Esophagus muscularis mucosa (tissue), 4 donors: Measurements from ENCODE around the gene ACTL8. TPM values are rescaled to one million over a fixed set of nuclear protein-coding genes. Genes with fewer than 3 reads are reported as not detected.

Experiments used
- DNase-seq: peaks from one replicate; pipeline ENCODE4 v3.0.0-alpha.2; 2017; ENCODE audit errors: extremely low spot score
- H3K27ac ChIP-seq, 4 donors: fragments of 200-600 bp; sonication (generic); replicated peaks in 1 of 4; 1 replicate in 3 of 4; 2 replicates in 1 of 4; pipeline ENCODE4 v1.5.1; 2016 to 2019; ENCODE audit warnings: mild to moderate bottlenecking in 1 of 4
- H3K27me3 ChIP-seq, 4 donors: fragments of 200-600 bp; sonication (generic); one replicate each; pipeline versions ENCODE4 v1.5.1 to v1.6.0; 2016 to 2019
- H3K36me3 ChIP-seq, 4 donors: fragments of 200-600 bp; sonication (generic); one replicate each; pipeline ENCODE4 v1.5.1; 2016 to 2019
- H3K4me1 ChIP-seq, 4 donors: fragments of 200-600 bp; sonication (generic); one replicate each; pipeline ENCODE4 v1.5.1; 2016 to 2019
- H3K4me3 ChIP-seq, 4 donors: fragments of 200-600 bp; sonication (generic); 1 replicate in 2 of 4; 2 replicates in 2 of 4; pipeline ENCODE4 v1.5.1; 2016 to 2019; ENCODE audit warnings: mild to moderate bottlenecking in 4 of 4, moderate library complexity in 1 of 4
- H3K9me3 ChIP-seq, 4 donors: fragments of 200-600 bp; sonication (generic); 1 replicate in 3 of 4; 2 replicates in 1 of 4; pipeline ENCODE4 v1.5.1; 2016 to 2019
- CTCF ChIP-seq, 3 experiments: fragments of 200-600 bp in 2 of 3; fragments of 450-650 bp in 1 of 3; sonication (generic) in 2 of 3; IDR thresholded peaks; one replicate each; pipeline ENCODE4 v1.5.1; 2017 to 2019; ENCODE audit warnings: antibody characterized with exemption in 3 of 3, mild to moderate bottlenecking in 2 of 3, moderate library complexity in 1 of 3
- EP300 ChIP-seq: sonication (generic); formaldehyde crosslinking; IDR thresholded peaks from one replicate; pipeline ENCODE4 v1.6.1; 2017; ENCODE audit warnings: antibody characterized with exemption
- POLR2A ChIP-seq: fragments of 450-650 bp; IDR thresholded peaks from one replicate; pipeline ENCODE4 v1.6.1; 2017; ENCODE audit warnings: antibody characterized with exemption, moderate library complexity, mild to moderate bottlenecking, low read depth
- POLR2AphosphoS5 ChIP-seq, 2 donors: sonication (generic); formaldehyde crosslinking; IDR thresholded peaks; one replicate each; pipeline ENCODE4 v1.6.1; 2017; ENCODE audit warnings: antibody characterized with exemption in 2 of 2
- WGBS: methylation state at CpG from one replicate; pipeline ENCODE4 v1.1.5; 2018; 5-methylcytosine and 5-hydroxymethylcytosine counted together
- intact Hi-C: fragments of 100-400 bp; cut with DNase I; formaldehyde crosslinking; loops from one replicate; pipeline ENCODE4 v1.15.1; 2023
- total RNA-seq, 4 donors: library from RNA; depleted of rRNA; stranded (reverse); fragments of >200 nt; gene quantifications; one replicate each; pipeline versions ENCODE4 v1.1.0 to v1.2.1, GENCODE V29; 2016

ACTL8 gene
- total RNA-seq, 4 donors from 2014 or later: not detected

GRCh38 chr1:17741052-17741451 is 14.1 kb upstream of the ACTL8 start:
- Histone ChIP-seq H3K9me3 (no peaks in the 10 kb centered on the region), H3K4me3 (no peak overlapping the region), H3K27me3 (peaks cover 0 to 57% (median 8%) of the 10 kb centered on the region in 4 donors), H3K27ac (no peak overlapping the region), H3K4me1 (peaks cover 0 to 8% (median 5%) of the 10 kb centered on the region in 4 donors), H3K36me3 (no peaks in the 10 kb centered on the region)
- WGBS: 81% methylated on average over 5 of the region's 5 CpGs
- intact Hi-C loops: no loop called here
- DNase-seq: no peak
- no peak for TF ChIP-seq CTCF (IDR thresholded peaks at IDR 0.05)
- TF ChIP-seq POLR2AphosphoS5 (IDR thresholded peaks at IDR 0.05): no peak

- no peak for DNase-seq
- peaks cover 0 to 4% (median 2%) of the 10 kb centered on the region in 4 donors for H3K9me3 ChIP-seq
- 21% methylated on average over 5 of the region's 5 CpGs for WGBS
- no peak overlapping the region for H3K4me3 ChIP-seq
- TF ChIP-seq POLR2A: no peak
- no peak for TF ChIP-seq POLR2AphosphoS5 (IDR thresholded peaks at IDR 0.05)
- TF ChIP-seq EP300: no peak
- no peak for TF ChIP-seq CTCF (IDR thresholded peaks at IDR 0.05)
- H3K27me3 ChIP-seq: peaks cover 0 to 46% (median 8%) of the 10 kb centered on the region in 4 donors
- H3K27ac ChIP-seq: no peak overlapping the region
- no peaks in the 10 kb centered on the region for H3K36me3 ChIP-seq
- intact Hi-C loops: no loop called here
- peaks cover 0 to 8% (median 5%) of the 10 kb centered on the region in 4 donors for H3K4me1 ChIP-seq
These were observed 12.6 kb upstream of the ACTL8 start for GRCh38 chr1:17742583-17742982.

- no peak overlapping the region for H3K4me3 ChIP-seq
- DNase-seq: no peak
- H3K9me3 ChIP-seq: peaks cover 0 to 4% (median 2%) of the 10 kb centered on the region in 4 donors
- intact Hi-C loops: no loop called here
- H3K36me3 ChIP-seq: no peaks in the 10 kb centered on the region
- H3K27me3 ChIP-seq: peaks cover 0 to 45% (median 8%) of the 10 kb centered on the region in 4 donors
- WGBS: 53% methylated on average over 11 of the region's 11 CpGs
- TF ChIP-seq EP300 (no peak), CTCF (IDR thresholded peaks at IDR 0.05) (no peak), POLR2AphosphoS5 (IDR thresholded peaks at IDR 0.05) (no peak)
- H3K27ac ChIP-seq: no peak overlapping the region
- H3K4me1 ChIP-seq: peaks cover 0 to 8% (median 5%) of the 10 kb centered on the region in 4 donors
These were observed 12.0 kb upstream of the ACTL8 start for GRCh38 chr1:17743008-17743647.

- H3K9me3 ChIP-seq: peaks cover 0 to 4% (median 2%) of the 10 kb centered on the region in 4 donors
- H3K4me3 ChIP-seq: no peak overlapping the region
- no peaks in the 10 kb centered on the region for H3K36me3 ChIP-seq
- 91% methylated on average over 3 of the region's 3 CpGs for WGBS
- H3K27ac ChIP-seq: no peak overlapping the region
- intact Hi-C loops: no loop called here
- H3K27me3 ChIP-seq: peaks cover 0 to 40% (median 8%) of the 10 kb centered on the region in 4 donors
- DNase-seq: no peak
- TF ChIP-seq EP300 (no peak), POLR2AphosphoS5 (IDR thresholded peaks at IDR 0.05) (no peak), POLR2A (no peak)
- peaks cover 0 to 8% (median 5%) of the 10 kb centered on the region in 4 donors for H3K4me1 ChIP-seq
These were observed 11.2 kb upstream of the ACTL8 start for GRCh38 chr1:17743925-17744324.

- peaks cover 0 to 4% (median 2%) of the 10 kb centered on the region in 4 donors for H3K9me3 ChIP-seq
- 86% methylated on average over 11 of the region's 11 CpGs for WGBS
- H3K27me3 ChIP-seq: peaks cover 0 to 35% (median 8%) of the 10 kb centered on the region in 4 donors
- H3K4me1 ChIP-seq: peaks cover 0 to 8% (median 5%) of the 10 kb centered on the region in 4 donors
- no peak for TF ChIP-seq POLR2AphosphoS5 (IDR thresholded peaks at IDR 0.05)
- no peak overlapping the region for H3K27ac ChIP-seq
- H3K36me3 ChIP-seq: no peaks in the 10 kb centered on the region
- no peak overlapping the region for H3K4me3 ChIP-seq
- DNase-seq: no peak
- intact Hi-C loops: no loop called here
These were observed 10.3 kb upstream of the ACTL8 start for GRCh38 chr1:17744666-17745478.
